CD4-positive, alpha-beta T cell (primary cell): ENCODE measurements around the gene CERS5. TPM values are rescaled to one million over a fixed set of nuclear protein-coding genes. Genes with fewer than 3 reads are reported as not detected.

ENCODE experiments used
- ATAC-seq: fragments of 200-7000 bp; cut with Tn5 transposase; one replicate; pipeline ENCODE4 v1.10.0; 2022; ENCODE audit warnings: mild to moderate bottlenecking; ENCODE audit not compliant: poor library complexity
- CTCF ChIA-PET: fragments of 350-600 bp; sonication (Branson Sonifier 250); formaldehyde crosslinking; loops from one replicate; lab custom pipeline; 2021; ENCODE audit warnings: antibody characterized with exemption, inconsistent platforms; lab: Charles Lee
- POLR2A ChIA-PET: fragments of 350-600 bp; sonication (Branson Sonifier 250); formaldehyde crosslinking; loops from one replicate; lab custom pipeline; 2021; ENCODE audit warnings: antibody characterized with exemption, inconsistent platforms; lab: Charles Lee
- DNase-seq, 14 experiments: peaks; one replicate each; pipeline ENCODE4 v3.0.0-alpha.2; 2013 to 2020; ENCODE audit warnings: mixed read lengths in 2 of 14
- H3K27ac ChIP-seq, 2 donors: one replicate each; pipeline versions ENCODE4 v1.5.1 to v1.7.0; 2013; ENCODE audit warnings: low read length in 2 of 2, low read depth in 1 of 2, mild to moderate bottlenecking in 1 of 2
- H3K27me3 ChIP-seq, 2 experiments: 1 replicate in 1 of 2; 2 replicates in 1 of 2; pipeline versions ENCODE4 v1.6.1 to v1.7.0; 2013; ENCODE audit warnings: low read length in 2 of 2, control low read depth in 1 of 2, mild to moderate bottlenecking in 1 of 2, moderate library complexity in 1 of 2; ENCODE audit not compliant: insufficient read depth in 2 of 2, control insufficient read depth in 1 of 2
- H3K36me3 ChIP-seq: one replicate; pipeline ENCODE4 v1.6.1; 2013; ENCODE audit warnings: low read length, control low read depth; ENCODE audit not compliant: insufficient read depth
- H3K4me1 ChIP-seq: one replicate; pipeline ENCODE4 v1.6.1; 2013; ENCODE audit warnings: low read length, control low read depth; ENCODE audit not compliant: insufficient read depth
- H3K4me3 ChIP-seq: one replicate; pipeline ENCODE4 v1.5.1; 2013; ENCODE audit warnings: mild to moderate bottlenecking, low read length, moderate library complexity
- H3K9me3 ChIP-seq, 2 experiments: 1 replicate in 1 of 2; 2 replicates in 1 of 2; pipeline versions ENCODE4 v1.6.1 to v1.7.0; 2013; ENCODE audit warnings: low read length in 2 of 2, mild to moderate bottlenecking in 2 of 2, control low read depth in 1 of 2, moderate library complexity in 1 of 2; ENCODE audit not compliant: control insufficient read depth in 1 of 2, insufficient read depth in 1 of 2
- H3K27ac Mint-ChIP-seq: one replicate; pipeline ENCODE4 v1.8.0; 2020; ENCODE audit warnings: mixed read lengths
- H3K27me3 Mint-ChIP-seq: one replicate; pipeline ENCODE4 v1.8.0; 2021; ENCODE audit warnings: mixed read lengths
- H3K36me3 Mint-ChIP-seq: one replicate; pipeline ENCODE4 v1.8.0; 2021; ENCODE audit warnings: low read depth, mixed read lengths
- H3K4me1 Mint-ChIP-seq: one replicate; pipeline ENCODE4 v1.8.0; 2021; ENCODE audit warnings: low read depth, mixed read lengths
- H3K4me3 Mint-ChIP-seq: one replicate; pipeline ENCODE4 v1.8.0; 2020; ENCODE audit warnings: mild to moderate bottlenecking, mixed read lengths
- H3K9me3 Mint-ChIP-seq: one replicate; pipeline ENCODE4 v1.8.0; 2020; ENCODE audit warnings: mixed read lengths
- CTCF ChIP-seq: fragments of 200-600 bp; IDR thresholded peaks from one replicate; pipeline ENCODE4 v1.8.0; 2022; ENCODE audit warnings: antibody characterized with exemption, mild to moderate bottlenecking
- intact Hi-C, 2 experiments: fragments of 100-400 bp; cut with DNase I in 1 of 2; cut with micrococcal nuclease in 1 of 2; formaldehyde crosslinking; loops; one replicate each; pipeline versions ENCODE4 v1.15.1 to v1.9.0; 2023 to 2025; cut with DNase I, micrococcal nuclease
- total RNA-seq, 174 experiments: library from RNA in 2 of 174; stranded (reverse) in 2 of 174; gene quantifications; one replicate each; pipeline ENCODE4 v1.2.3 and lab custom pipeline; 2021 to 2026

CERS5 gene
- total RNA-seq, 2 experiments from 2014 or later = 42.3 to 44.5 TPM

DNA sequence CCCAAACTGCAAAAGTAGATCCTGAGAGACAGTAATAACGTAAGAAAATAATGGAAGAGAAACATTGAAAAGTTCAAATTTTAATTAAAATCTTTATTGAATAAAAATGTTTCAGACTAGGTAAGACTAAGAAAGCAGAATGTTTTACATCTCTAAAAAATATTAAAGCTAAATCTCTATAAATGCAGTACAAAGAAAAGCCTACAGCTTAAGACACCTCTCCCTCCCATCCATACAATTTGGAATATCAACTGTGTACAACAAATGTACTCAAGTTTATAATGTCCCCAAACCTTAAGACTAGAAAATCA, 8.5 kb upstream of the CERS5 start:
- DNase-seq (no peak), ATAC-seq (no peak)
- ChIA-PET POLR2A (interaction anchor here (0.6 to 1.1 kb wide), 7 partner anchors 8 to 180 kb away, joined by 3 to 5 read pairs (median 3); partner anchors contain the start of gene CERS5), CTCF (interaction anchor here (0.9 to 2.3 kb wide), 10 partner anchors 9 to 209 kb away, joined by 3 to 21 read pairs (median 3); partner anchors contain the start of genes COX14 and SMARCD1)
- no peaks in the 10 kb centered on the region for H3K4me1 ChIP-seq
- no peak overlapping the region for H3K4me3 Mint-ChIP-seq
- H3K27me3 Mint-ChIP-seq = no peaks in the 10 kb centered on the region
- no peaks in the 10 kb centered on the region for H3K4me1 Mint-ChIP-seq
- intact Hi-C loops = loop anchor here (1.0 to 5.0 kb wide), 4 partner anchors 43 to 208 kb away; no protein-coding TSS in a partner anchor
- no peak overlapping the region for H3K4me3 ChIP-seq
- H3K9me3 Mint-ChIP-seq = no peaks in the 10 kb centered on the region
- TF ChIP-seq CTCF = peak; percentile 21
- no peaks in the 10 kb centered on the region for H3K27me3 ChIP-seq
- peaks cover 18% of the 10 kb centered on the region for H3K36me3 Mint-ChIP-seq
- H3K27ac Mint-ChIP-seq = no peak overlapping the region
- H3K36me3 ChIP-seq = peaks cover 31% of the 10 kb centered on the region
- no peak overlapping the region for H3K27ac ChIP-seq
- H3K9me3 ChIP-seq = no peaks in the 10 kb centered on the region

GRCh38 chr12:50174971-50175715, 8.0 kb upstream of the CERS5 start:
- POLR2A ChIA-PET = interaction anchor here (0.6 to 1.1 kb wide), 5 partner anchors 8 to 180 kb away, joined by 3 to 5 read pairs (median 3); partner anchors contain the start of gene CERS5
- Histone ChIP-seq H3K4me3 (no peak overlapping the region), H3K27ac (no peak overlapping the region), H3K27me3 (no peaks in the 10 kb centered on the region), H3K4me1 (no peaks in the 10 kb centered on the region), H3K36me3 (peaks cover 27% of the 10 kb centered on the region), H3K9me3 (no peaks in the 10 kb centered on the region)
- Mint-ChIP-seq H3K9me3 (no peaks in the 10 kb centered on the region), H3K4me1 (no peaks in the 10 kb centered on the region), H3K36me3 (peaks cover 18% of the 10 kb centered on the region), H3K27me3 (no peaks in the 10 kb centered on the region), H3K27ac (no peak overlapping the region), H3K4me3 (no peak overlapping the region)
- ATAC-seq (peak; percentile 57), DNase-seq (peak in 5 of 14 experiments; percentile 8 to 81 (median 69))
- CTCF ChIA-PET = interaction anchor here (0.9 to 2.3 kb wide), 8 partner anchors 10 to 208 kb away, joined by 3 to 21 read pairs (median 4); partner anchors contain the start of genes COX14 and SMARCD1
- TF ChIP-seq CTCF = peak; percentile 90
- intact Hi-C loops = loop anchor here (1.0 to 5.0 kb wide), 4 partner anchors 43 to 208 kb away; no protein-coding TSS in a partner anchor

DNA sequence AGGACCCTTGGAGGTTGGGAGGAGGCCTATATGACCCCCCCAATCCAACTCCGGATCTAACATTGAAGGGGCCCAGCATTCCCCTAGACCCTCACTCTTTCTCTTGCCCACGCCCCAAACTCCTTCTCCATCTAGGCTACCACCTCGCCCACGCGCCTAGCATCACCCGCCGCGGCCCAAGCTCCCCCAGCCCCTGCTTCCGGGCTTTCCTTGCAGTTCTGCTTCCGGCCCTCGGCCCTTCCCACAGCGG, 445 bp downstream of the CERS5 start:
- ATAC-seq (no peak), DNase-seq (peak in 4 of 14 experiments; percentile 7 to 57 (median 22))
- peak overlapping the region; percentile 95 for H3K4me3 Mint-ChIP-seq
- no peak for TF ChIP-seq CTCF
- H3K4me3 ChIP-seq = peak overlapping the region; percentile 84
- H3K36me3 Mint-ChIP-seq = peaks cover 5% of the 10 kb centered on the region
- peaks cover 20% of the 10 kb centered on the region for H3K4me1 ChIP-seq
- no peaks in the 10 kb centered on the region for H3K36me3 ChIP-seq
- H3K4me1 Mint-ChIP-seq = peaks cover 34% of the 10 kb centered on the region
- no peaks in the 10 kb centered on the region for H3K27me3 ChIP-seq
- no peaks in the 10 kb centered on the region for H3K9me3 ChIP-seq
- peak overlapping the region; percentile 85 for H3K27ac ChIP-seq
- CTCF ChIA-PET = interaction anchor here (1.1 to 4.0 kb wide), 4 partner anchors 30 to 82 kb away, joined by 3 to 34 read pairs (median 6); partner anchors contain the start of genes COX14 and SMARCD1
- H3K27me3 Mint-ChIP-seq = no peaks in the 10 kb centered on the region
- intact Hi-C loops = loop anchor here (1.0 to 5.0 kb wide), 4 partner anchors 54 to 424 kb away; partner anchors contain the start of genes COX14 (in 2 of the 2), RACGAP1 (in 1 of the 2) and TMBIM6 (in 1 of the 2)
- peak overlapping the region; percentile 81 for H3K27ac Mint-ChIP-seq
- POLR2A ChIA-PET = interaction anchor here (0.9 to 4.9 kb wide), 16 partner anchors 9 to 1036 kb away, joined by 3 to 80 read pairs (median 4); partner anchors contain the start of genes COX14, LIMA1, RACGAP1 and SMARCD1
- no peaks in the 10 kb centered on the region for H3K9me3 Mint-ChIP-seq
